ENCODE data around the gene NBAS.
"Not testable (repeated sequence)": the region's sequence is repeated elsewhere in the genome, so short reads cannot be mapped to it uniquely, and the experiment has no call there.

The NBAS gene

DNA sequence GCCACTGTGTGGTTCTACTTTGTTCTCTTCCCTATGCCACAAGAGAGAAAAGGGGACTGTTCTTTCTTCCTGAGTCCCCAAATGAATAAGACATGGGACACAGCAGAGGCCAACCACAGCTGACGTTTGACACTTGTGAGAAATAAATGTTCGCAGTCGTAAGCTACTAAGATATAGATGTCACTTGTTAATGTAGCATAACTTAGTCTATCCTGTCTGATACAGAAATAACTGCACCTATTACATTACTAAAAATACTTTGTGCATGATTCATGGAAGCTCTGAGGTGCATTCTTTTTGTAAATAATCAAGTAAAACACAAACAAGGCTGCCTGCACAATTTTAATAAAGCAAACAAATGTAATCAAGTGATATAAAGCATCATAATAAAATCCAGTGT, 148.8 kb downstream of the NBAS start:
- DNase-seq (ENCODE audit: low spot score), result no peak

DNA sequence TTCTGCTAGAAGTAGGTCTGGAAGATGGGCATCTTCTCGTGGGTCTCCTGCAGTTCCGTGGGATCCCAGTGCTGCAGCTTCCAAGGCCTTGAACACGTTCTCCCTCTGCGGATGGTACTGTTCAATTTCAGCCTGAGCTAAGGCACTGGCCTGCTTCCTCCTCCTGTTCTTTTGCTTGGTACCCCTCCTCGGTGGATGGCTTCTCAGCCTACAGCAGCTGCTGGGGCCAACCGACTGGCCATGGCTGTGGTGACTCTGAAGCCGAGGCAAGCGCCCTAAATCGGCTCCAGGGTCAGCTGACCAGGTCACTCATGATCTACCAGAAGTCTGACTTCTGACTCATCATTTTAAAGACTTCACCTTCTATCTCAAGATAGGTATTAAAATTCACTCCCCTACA, 150.2 kb downstream of the NBAS start:
- DNase-seq (ENCODE audit: low spot score), result no peak

DNA sequence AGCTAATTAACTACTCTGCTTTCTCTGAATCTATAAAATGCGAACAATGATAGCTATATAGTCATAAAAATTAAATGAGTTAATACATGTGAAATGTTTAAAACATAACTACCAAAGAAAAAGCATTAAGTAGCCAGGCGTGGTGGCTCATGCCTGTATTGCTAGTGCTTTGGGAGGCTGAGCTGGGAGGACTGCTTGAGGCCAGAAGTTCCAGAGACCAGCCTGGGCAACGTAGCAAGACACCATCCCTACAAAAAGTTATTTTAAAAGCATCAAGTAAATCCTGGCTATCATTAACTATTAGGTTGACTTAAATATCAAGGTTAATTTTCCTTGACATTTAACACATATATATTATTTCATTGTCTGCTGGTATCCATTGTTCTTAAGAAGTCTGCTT, 152.4 kb downstream of the NBAS start:
- DNase-seq (ENCODE audit: low spot score), result no peak

DNA sequence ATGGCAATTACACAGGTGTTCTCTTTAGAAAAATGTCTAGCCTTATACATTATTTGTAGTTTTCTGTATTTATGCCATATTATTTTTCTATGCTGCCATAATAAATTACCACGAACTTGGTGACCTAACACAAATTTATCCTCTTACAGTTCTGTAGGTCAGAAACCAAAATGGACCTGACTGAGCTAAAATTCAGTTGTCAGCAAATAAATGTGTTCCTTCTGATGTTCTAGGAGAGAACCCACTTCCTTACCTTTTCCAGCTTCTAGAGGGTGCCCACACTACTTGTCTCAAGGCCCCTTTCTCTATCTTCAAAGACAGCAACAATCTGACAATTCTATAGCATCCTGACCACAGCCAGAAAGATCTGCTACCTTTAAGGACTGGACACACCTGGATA, 153.5 kb downstream of the NBAS start:
- DNase-seq (ENCODE audit: low spot score), result no peak

DNA sequence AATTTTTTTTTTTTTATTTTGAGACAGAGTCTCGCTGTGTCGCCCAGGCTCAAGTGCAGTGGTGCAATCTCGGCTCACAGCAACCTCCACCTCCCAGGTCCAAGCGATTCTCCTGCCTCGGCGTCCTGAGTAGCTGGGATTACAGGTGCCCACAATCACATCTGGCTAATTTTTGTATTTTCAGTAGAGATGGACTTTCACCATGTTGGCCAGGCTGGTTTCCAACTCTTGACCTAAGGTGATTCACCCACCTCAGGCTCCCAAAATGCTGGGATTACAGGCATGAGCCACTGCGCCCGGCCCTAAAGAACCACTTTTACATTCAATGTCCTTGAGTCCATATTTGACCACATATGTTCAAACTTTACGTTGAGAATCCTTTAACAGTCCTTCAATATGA, 156.6 kb downstream of the NBAS start:
- not testable (repeated sequence) for DNase-seq (ENCODE audit: low spot score)

DNA sequence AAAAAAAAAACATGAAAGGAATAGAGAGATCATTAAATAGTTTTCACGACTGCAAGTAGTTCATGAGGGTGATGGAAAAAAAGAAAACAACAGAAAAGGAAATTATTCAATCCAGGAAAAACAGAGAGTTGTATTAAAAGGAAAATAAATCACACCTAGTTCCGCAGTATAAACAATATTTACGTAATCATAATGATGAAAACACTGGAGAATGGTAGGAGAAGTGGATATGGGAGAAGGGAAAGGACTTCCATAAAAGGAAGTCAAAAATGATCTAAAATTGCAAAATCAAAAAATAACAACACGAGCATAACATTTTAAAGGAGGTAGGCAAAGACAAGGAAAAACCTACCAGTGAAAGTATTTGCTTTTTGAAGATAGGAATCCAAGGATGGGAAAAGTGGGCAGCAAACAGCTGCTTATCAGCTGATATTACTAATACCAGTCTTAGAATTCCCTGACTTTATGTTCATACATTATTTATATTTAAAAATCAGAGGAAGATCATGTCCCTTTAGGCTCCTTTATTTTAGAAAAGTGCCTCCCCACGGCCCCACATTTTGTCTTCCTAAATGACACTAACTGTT, 160.8 kb downstream of the NBAS start:
- no peak for DNase-seq (ENCODE audit: low spot score)

DNA sequence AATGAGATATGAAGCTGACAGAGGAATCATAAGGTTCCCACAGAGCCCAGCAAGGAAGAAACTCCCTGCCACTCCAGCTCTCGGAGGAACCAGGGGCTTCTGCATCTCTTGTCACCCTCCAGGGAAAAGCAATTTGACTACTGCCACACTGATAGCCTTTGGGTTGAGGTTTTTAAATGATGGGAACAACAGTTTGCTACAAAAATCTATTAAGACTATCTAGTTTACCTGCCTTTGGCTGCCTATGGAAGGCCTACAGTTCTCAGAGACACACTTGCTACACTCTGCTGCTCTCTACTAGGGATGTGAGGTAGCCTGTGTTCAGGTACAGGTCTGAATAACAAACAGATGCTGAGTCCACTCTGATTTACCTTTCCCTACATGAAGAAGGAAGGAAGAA, 161.9 kb downstream of the NBAS start:
- no peak for DNase-seq (ENCODE audit: low spot score)

DNA sequence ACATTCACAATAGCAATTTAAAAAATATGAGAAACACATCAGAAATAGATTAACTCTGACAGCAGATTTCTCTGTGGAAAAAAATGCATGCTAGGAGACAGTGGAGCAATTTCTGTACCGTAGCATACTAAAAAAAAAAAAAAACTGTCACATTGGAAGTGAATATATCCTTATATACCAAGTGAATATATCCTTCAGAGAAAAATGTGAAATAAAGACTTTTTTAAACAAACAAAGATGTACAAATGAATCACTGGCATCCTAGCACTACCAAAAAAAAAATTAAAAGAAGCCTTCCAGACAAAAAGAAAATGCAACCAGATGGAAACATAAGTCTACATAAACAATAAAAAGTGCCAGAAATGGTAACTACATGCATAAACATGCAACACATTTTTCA, 169.4 kb downstream of the NBAS start:
- DNase-seq (ENCODE audit: low spot score), result no peak

DNA sequence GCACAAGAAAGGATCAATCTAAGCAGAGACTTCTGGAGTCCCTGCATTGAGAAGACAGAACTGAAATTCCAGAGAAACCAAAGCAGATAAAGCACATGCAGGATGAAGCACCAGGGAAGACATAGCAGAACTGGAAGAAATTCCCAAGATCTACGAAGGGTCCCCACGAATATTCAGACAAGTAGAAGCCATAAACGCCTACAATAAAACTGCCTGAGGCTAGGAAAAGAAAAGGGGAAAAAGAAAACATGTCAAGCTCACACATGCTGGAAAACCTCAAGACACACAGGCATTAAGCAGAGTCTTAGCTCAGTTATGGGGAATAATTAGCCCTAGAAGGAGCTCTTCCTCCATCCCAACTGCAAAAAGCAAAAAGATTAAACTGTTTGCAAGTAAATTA, 171.2 kb downstream of the NBAS start:
- no peak for DNase-seq (ENCODE audit: low spot score)

DNA sequence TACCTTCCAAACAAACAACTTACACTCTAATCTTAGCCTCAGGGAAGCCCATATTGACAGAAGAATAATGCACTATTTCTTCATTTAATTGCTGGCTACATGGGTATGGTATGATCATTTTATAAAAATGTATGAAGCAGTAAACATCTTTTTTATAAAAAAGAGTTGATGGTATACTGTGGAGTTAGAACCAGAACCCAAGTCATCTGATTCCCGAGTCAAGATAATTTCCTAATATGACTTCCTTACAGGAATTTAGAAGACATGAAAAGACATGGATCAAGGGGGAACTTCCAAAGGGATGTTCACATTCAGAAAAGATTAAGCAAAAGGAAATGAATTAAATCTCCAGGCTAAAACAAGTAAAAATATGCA, 171.8 kb downstream of the NBAS start:
- DNase-seq (ENCODE audit: low spot score), result no peak

DNA sequence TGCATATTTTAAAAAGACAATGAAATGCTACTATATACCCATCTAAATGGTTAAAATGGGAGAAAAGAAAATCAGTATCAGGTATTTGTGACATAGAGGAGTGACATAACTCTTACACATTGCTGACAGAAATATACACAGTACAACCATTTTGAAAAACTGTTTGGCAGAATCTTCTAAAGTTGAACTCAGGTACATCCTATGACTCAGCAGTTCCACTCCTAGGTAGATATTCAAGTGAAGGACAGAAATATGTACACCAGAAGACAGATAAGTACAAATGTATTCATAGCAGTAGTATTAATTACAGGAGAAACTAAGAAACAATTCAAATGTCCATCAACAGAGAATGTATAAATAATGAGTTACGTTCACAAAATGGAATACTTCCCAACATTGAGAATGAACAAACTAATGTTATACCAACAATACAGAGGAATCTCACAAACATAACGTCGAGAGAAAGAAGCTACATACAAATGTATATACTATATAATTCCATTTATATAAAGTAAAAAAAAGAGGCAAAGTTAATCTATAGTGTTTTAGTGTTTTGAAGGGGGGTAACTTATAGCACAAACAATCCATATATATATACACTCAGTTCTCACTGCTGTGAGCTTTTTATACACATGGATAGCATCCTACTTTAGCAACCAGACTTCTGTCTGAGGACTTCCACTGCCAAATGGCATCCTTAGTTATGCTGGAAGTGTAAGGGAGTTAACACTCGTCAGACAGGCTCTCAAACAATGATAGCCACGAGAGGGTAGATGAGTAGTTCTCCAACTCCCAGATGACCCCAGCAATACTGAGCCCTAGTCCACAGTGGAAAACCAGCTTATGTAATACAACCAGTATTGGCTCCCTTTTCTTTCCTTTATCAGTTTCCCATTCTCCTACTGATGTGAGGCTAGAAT, 172.5 kb downstream of the NBAS start:
- DNase-seq (ENCODE audit: low spot score), result no peak

DNA sequence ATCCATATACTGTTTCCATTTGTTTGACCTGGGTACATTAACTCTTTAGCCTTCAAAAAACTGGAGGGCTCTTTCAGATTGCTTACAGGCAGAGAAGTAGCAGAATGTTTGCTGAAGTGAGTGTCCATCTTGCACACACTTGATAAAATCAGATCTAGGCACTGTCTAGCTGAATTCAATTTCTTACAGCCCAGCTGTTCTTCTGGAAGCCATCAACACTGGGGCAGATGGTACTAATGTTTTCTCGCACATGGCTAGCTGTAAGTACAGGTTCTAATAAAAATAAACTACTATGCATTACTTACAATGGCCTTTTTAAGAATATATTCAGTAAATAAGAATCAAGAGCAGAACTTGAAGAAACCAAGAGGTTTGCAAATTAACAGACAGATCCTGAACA, 175.9 kb downstream of the NBAS start:
- DNase-seq (ENCODE audit: low spot score), result no peak

DNA sequence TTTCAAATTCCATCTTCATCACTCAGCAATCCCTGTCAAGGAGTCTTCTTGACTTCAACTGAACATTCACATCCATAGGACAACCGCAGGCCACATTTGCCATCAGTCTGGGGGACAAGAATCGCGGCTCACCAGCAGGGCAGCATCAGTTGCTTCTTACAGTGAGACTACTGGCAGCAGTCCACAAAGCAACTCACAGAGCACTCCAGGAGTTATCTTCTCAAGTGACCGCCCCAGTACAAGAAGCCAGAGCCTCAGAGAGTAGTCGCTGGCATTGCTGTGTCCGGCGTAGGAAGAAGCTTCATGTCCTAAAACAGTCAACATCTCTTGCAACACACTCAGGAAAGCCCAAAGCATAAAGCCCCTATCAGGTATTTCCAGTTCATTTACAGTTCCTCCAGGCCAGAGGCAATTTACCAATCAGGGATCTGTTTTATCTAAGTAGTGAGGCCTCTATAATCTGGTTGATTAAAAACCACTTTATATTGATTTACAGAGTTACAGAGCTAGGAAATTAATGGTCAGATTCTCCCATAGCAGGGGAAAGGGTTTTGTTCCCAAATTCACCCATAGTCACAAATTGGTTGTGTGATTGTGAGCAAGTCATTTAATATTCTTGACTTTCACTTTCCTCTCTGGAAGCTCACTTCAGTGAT, 177.3 kb downstream of the NBAS start:
- DNase-seq (ENCODE audit: low spot score), result no peak

DNA sequence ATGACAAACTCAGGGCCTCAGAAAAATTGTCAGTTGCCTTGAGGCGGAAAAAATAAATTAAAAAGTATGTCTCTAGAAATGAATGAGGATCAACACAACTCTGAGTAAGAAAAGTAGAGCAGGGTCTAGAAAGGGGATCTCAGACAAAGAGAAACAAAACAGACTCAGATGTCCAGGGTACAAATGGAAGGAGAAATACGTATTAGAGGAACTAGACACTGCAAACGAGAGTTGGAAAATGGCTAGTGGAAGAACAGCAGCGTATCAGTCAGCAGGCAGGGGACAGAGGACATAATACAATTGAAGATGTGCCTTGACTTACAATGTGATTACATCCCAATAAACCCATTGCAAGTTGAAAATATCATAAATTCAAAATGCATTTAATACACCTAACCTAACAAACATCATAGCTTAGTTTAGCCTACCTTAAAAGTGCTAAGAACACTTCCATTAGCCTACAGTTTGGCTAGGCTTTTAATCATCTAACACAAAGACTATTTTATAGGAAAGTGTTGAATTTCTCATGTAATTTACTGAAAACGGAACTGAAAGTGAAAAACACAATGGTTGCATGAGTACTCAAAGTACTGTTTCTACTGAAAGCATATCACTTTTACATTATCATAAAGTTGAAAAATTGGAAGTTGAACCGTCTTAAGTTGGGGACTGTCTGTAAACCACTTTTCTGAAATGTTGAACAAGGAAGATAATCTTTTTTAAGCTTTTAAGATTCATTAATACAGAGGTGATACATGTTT, 182.8 kb downstream of the NBAS start:
- no peak for DNase-seq (ENCODE audit: low spot score)

DNA sequence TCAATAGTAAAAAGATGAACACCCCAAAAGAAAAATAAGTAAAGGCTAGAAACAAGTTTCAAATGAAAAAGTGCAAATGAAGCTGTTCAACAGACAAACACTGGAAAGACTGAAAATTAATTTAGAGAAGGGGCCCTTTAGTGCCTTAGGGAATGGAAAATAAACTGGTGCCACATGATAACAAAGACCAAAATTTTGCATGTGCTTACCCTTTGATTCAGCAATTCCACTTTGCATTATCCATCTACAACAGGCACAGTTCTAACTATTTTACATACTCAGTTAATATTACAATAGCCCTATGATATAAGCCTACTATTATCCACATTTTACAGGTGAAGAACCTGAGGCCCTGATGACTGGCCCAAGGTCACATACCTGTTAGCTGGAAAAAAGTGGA, 183.9 kb downstream of the NBAS start:
- no peak for DNase-seq (ENCODE audit: low spot score)

DNA sequence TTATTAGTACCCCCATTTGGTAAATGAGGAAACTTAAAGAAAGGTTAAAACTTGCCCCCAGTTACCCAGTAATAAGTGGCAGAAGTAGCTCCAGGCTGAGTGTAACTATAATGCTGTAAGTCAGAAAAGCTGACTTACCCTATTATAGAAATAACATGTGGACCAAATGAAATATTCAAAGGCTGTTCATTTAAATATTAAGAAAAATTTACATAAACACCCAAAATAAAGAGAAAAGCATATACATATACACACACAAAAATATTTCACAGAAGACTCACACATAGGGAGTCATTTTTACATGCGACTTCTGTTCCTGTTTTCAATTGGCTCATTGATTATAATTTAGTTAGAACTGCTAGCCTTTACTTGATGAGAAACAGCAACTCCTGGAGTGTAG, 189.1 kb downstream of the NBAS start:
- DNase-seq (ENCODE audit: low spot score), result no peak

DNA sequence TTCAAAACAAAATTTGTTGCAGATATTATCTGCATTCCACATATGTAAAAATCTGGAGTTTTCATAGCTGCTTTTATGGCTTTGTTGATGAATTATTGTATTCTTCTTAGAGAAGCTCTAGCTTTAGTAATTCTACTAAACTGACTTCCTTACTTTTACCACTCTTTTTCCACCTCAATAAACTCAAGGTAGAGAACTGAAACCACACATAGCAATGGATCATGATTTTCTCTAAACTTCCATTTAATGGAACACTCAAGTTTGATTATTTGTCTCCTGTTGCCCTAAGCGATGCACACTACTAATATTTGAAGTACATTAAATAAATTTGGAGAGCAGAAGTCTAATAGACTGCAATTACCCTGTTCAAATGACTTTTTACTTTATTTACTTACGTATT, 192.0 kb downstream of the NBAS start:
- no peak for DNase-seq (ENCODE audit: low spot score)

DNA sequence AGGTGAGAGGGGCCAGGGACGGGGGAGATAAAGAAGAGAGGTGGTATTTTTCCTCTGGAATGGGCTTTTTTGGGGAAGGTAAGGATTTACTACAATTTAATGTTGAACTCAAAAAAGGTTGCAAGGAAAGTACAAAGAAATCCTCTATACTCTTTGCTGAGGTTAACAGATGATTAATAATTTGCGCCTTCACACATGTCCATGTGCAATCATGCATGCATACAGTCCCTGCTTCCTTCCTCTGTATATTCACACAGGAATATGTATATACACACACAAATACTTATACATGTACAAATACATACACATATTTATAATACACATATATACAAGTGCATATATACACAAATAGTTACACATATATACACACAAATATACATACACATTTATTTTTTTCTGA, 193.4 kb downstream of the NBAS start:
- DNase-seq (ENCODE audit: low spot score), result no peak

DNA sequence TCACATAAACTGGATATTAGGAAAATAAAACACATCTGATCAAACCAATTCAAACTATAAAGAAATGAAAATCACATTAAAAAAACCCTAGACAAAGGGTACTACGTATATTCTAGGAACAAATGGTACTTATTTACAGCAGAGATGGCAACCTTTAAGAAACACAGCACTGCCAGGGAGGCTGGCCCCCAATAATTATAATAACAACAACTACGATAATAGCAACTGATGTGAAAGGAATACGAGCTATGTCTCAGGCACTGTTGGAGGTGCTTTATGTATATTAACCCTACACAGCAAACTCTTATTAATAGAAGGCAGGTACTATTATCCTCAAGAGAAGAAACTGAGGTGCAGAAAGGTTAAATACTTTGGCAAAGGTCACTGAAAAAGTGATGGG, 193.9 kb downstream of the NBAS start:
- DNase-seq (ENCODE audit: low spot score), result no peak

DNA sequence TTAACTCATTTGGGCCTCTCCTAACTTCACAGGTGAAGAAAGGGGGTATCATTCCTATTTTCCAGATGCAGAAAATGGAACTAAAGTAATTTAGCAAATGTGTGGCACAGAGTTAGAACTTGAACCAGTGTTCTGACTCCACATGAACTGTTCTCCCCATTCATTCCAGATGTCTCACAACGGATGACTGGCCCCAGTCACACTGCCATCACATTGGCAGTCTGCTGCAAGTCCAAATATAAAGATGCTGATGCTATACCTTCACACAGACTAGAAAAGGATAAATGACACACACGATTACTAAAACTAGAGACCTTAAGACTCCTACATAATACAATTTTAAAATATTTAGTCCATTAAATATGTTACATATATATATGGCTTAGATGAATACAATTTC, 195.7 kb downstream of the NBAS start:
- no peak for DNase-seq (ENCODE audit: low spot score)

DNA sequence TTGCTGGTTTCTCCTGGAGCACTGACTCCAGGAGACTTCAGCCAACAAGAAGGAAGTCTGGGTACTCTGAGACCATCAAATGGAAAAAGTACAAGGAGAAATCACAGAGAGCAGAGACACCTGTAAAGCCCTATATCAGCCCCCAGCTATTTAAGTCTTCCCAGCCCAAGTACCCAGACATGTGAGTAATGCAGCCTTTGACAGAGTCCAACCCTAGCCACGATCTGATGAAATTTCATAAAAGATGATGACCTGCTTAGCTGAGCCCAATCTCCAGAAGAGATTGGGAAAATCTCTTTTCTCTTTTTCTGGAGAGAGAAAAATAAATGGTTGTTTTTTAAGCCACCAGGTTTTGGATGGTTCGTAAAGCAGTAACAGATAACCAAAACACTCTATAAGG, 196.6 kb downstream of the NBAS start:
- no peak for DNase-seq (ENCODE audit: low spot score)

DNA sequence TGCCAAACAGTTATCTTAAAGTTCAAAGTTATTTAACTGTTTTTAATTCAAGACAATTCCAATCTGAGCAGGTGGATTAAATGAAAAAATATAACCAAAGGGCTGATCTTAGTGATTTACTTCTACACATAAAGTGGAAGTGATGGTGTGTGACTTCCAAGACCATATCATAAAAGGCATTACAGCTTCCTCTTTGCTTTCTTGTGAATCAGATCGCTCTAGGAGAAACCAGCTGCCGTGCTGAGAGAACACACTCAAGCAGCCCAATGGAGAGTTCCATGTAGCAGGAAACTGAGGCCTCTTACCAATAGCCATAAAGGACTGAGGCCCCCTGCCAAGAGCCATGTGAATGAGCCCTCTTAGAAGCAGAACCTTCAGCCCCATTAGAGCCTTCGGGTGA, 197.4 kb downstream of the NBAS start:
- no peak for DNase-seq (ENCODE audit: low spot score)

DNA sequence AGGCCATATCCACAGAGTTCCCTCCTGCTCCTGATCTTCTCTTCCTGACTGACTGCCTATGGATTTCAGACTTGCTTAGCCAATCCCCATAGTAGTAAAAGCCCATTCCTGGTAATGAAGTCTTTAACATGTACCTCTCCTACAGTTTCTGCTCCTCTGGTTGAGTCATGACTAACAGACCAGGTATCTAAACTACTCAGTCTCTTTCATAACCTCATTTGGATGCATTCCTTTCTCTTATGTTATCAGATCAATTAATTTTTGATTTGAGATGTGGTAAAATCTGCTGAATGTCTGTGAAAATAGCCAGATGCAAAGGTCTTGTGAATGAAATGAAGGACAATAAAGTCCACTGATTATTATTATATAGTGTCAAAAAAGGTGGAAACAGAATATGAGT, 198.0 kb downstream of the NBAS start:
- DNase-seq (ENCODE audit: low spot score), result no peak

Data from LoVo (cell line).